GM23338 (cell line): ENCODE data around the gene CTDSPL. TPM values are rescaled to one million over a fixed set of nuclear protein-coding genes. Genes with fewer than 3 reads are reported as not detected.

ENCODE experiments used
- ATAC-seq: fragments of 200-7000 bp; cut with Tn5 transposase; 3 replicates; pipeline ENCODE4 v1.9.1; 2020
- DNase-seq: peaks from one replicate; pipeline ENCODE4 v3.0.0-alpha.2; 2015; ENCODE audit warnings: low spot score
- H2AFZ ChIP-seq: fragments of 200-600 bp; sonication (generic); 2 replicates; pipeline ENCODE4 v1.8.0; 2016; ENCODE audit warnings: antibody characterized with exemption, mild to moderate bottlenecking, moderate library complexity
- H3F3A ChIP-seq: fragments of 200-600 bp; sonication (generic); replicated peaks from 2 replicates; pipeline ENCODE4 v1.8.0; 2017; ENCODE audit warnings: antibody characterized with exemption, mixed run types, low read depth
- H3K27ac ChIP-seq: fragments of 200-600 bp; sonication (generic); 2 replicates; pipeline ENCODE4 v1.6.1; 2016; ENCODE audit warnings: low read depth
- H3K27me3 ChIP-seq: fragments of 200-600 bp; sonication (generic); 2 replicates; pipeline ENCODE4 v1.8.0; 2016; ENCODE audit warnings: mild to moderate bottlenecking, mixed run types, moderate library complexity; ENCODE audit not compliant: insufficient read depth
- H3K36me3 ChIP-seq: fragments of 200-600 bp; sonication (generic); 2 replicates; pipeline ENCODE4 v1.8.0; 2016; ENCODE audit warnings: mild to moderate bottlenecking; ENCODE audit not compliant: insufficient read depth
- H3K4me1 ChIP-seq: fragments of 200-600 bp; sonication (generic); 2 replicates; pipeline ENCODE4 v1.8.0; 2016; ENCODE audit warnings: mild to moderate bottlenecking, moderate library complexity; ENCODE audit not compliant: insufficient read depth
- H3K4me2 ChIP-seq: fragments of 200-600 bp; sonication (generic); 2 replicates; pipeline ENCODE4 v1.7.1; 2017; ENCODE audit warnings: mixed run types
- H3K4me3 ChIP-seq: fragments of 200-600 bp; sonication (generic); 2 replicates; pipeline ENCODE4 v1.6.1; 2016; ENCODE audit warnings: mixed run types
- H3K79me2 ChIP-seq: fragments of 200-600 bp; sonication (generic); replicated peaks from 2 replicates; pipeline ENCODE4 v1.8.0; 2017; ENCODE audit warnings: mild to moderate bottlenecking; ENCODE audit not compliant: insufficient read depth
- H3K9me2 ChIP-seq: fragments of 200-600 bp; sonication (generic); 2 replicates; pipeline ENCODE4 v1.8.0; 2017; ENCODE audit not compliant: insufficient read depth
- H4K20me1 ChIP-seq: fragments of 200-600 bp; sonication (generic); replicated peaks from 2 replicates; pipeline ENCODE4 v1.8.0; 2017; ENCODE audit warnings: mild to moderate bottlenecking; ENCODE audit not compliant: insufficient read depth
- H3K27ac Mint-ChIP-seq: 2 replicates; pipeline ENCODE4 v1.8.0; 2020; ENCODE audit warnings: inconsistent platforms, mild to moderate bottlenecking, moderate library complexity, mixed read lengths
- H3K27me3 Mint-ChIP-seq: 3 replicates; pipeline ENCODE4 v1.8.0; 2022; ENCODE audit warnings: low read depth, mild to moderate bottlenecking, moderate library complexity, mixed read lengths, inconsistent platforms; ENCODE audit not compliant: insufficient read depth, poor library complexity
- H3K36me3 Mint-ChIP-seq: 3 replicates; pipeline ENCODE4 v1.8.0; 2021; ENCODE audit warnings: low read depth, mild to moderate bottlenecking, inconsistent platforms, moderate library complexity, mixed read lengths
- H3K4me1 Mint-ChIP-seq: 3 replicates; pipeline ENCODE4 v1.8.0; 2020; ENCODE audit warnings: mild to moderate bottlenecking, inconsistent platforms, mixed read lengths
- H3K4me3 Mint-ChIP-seq: 3 replicates; pipeline ENCODE4 v1.8.0; 2021; ENCODE audit warnings: moderate library complexity, mild to moderate bottlenecking, inconsistent platforms, mixed read lengths
- H3K9me3 Mint-ChIP-seq: 3 replicates; pipeline ENCODE4 v1.8.0; 2020; ENCODE audit warnings: moderate library complexity, mild to moderate bottlenecking, inconsistent platforms, mixed read lengths
- CREB1 ChIP-seq: fragments of 250-450 bp; sonication (Bioruptor Pico); IDR thresholded peaks from 2 replicates; pipeline ENCODE4 v1.5.0; 2020; ENCODE audit warnings: low read depth, mild to moderate bottlenecking, moderate library complexity
- CTCF ChIP-seq, 2 experiments: fragments of 200-600 bp in 1 of 2; sonication (generic) in 1 of 2; conservative IDR thresholded peaks; 2 replicates each; pipeline versions ENCODE4 v1.5.1 to v1.6.1; 2016 to 2017; ENCODE audit warnings: antibody characterized with exemption in 2 of 2, low read depth in 2 of 2, mild to moderate bottlenecking in 2 of 2, moderate library complexity in 1 of 2
- EZH2 ChIP-seq: fragments of 200-600 bp; sonication (generic); IDR thresholded peaks from one replicate; pipeline ENCODE4 v1.8.0; 2017; ENCODE audit warnings: antibody characterized with exemption, mild to moderate bottlenecking, low read depth; ENCODE audit not compliant: unreplicated experiment
- EZH2phosphoT487 ChIP-seq: fragments of 200-600 bp; sonication (generic); IDR thresholded peaks from one replicate; pipeline ENCODE4 v1.8.1; 2018; ENCODE audit warnings: antibody characterized with exemption; ENCODE audit not compliant: unreplicated experiment
- JUNB ChIP-seq: IDR thresholded peaks from one replicate; pipeline ENCODE4 v1.6.1; 2016; ENCODE audit warnings: antibody characterized with exemption; ENCODE audit not compliant: unreplicated experiment
- NANOG ChIP-seq: IDR thresholded peaks from 2 replicates; pipeline ENCODE4 v1.6.1; 2016; ENCODE audit warnings: antibody characterized with exemption, borderline replicate concordance
- POLR2AphosphoS5 ChIP-seq: IDR thresholded peaks from 2 replicates; pipeline ENCODE4 v1.6.1; 2016; ENCODE audit warnings: antibody characterized with exemption, low read depth
- REST ChIP-seq: IDR thresholded peaks from one replicate; pipeline ENCODE4 v1.6.1; 2018; ENCODE audit warnings: antibody characterized with exemption; ENCODE audit not compliant: unreplicated experiment
- STAT1 ChIP-seq: IDR thresholded peaks from one replicate; pipeline ENCODE4 v1.6.1; 2016; ENCODE audit warnings: antibody characterized with exemption; ENCODE audit not compliant: unreplicated experiment
- ZNF114 ChIP-seq: fragments of 250-450 bp; sonication (Bioruptor Pico); IDR thresholded peaks from 2 replicates; pipeline ENCODE4 v1.5.0; 2020; ENCODE audit warnings: mild to moderate bottlenecking, moderate library complexity
- ZNF331 ChIP-seq: fragments of 250-450 bp; sonication (Bioruptor Pico); IDR thresholded peaks from 2 replicates; pipeline ENCODE4 v1.5.0; 2020; ENCODE audit warnings: low read depth, mild to moderate bottlenecking, moderate library complexity
- polyA plus RNA-seq: library from polyadenylated mRNA; unstranded; fragments of >200 nt; fragmentation: Nextera tagmentation; extraction: Ambion mirVana; gene quantifications from 2 replicates; pipeline ENCODE4 v1.2.1, GENCODE V29; 2016
- total RNA-seq: library from RNA; depleted of rRNA; stranded (reverse); fragments of >200 nt; shearing (Covaris generic); gene quantifications from 2 replicates; pipeline ENCODE4 v1.2.3, GENCODE V29; 2014
- TF ChIP-seq, protein P1 (sequence below): IDR thresholded peaks from 2 replicates; pipeline ENCODE4 v1.6.1; 2016; ENCODE audit warnings: antibody characterized with exemption
- TF ChIP-seq, protein P2 (sequence below): fragments of 250-450 bp; sonication (Bioruptor Pico); IDR thresholded peaks from 2 replicates; pipeline ENCODE4 v1.5.0; 2020; ENCODE audit warnings: mild to moderate bottlenecking, moderate library complexity

CTDSPL gene
- total and polyA plus RNA-seq, 2 experiments from 2014 or later = 23.2 to 42.0 TPM

- H2AFZ ChIP-seq = no peak overlapping the region
- H3F3A ChIP-seq = no peaks in the 10 kb centered on the region
- no peaks in the 10 kb centered on the region for H3K9me2 ChIP-seq
- TF ChIP-seq CREB1 (CRISPR knock-in tag) = no peak
- no peak for TF ChIP-seq ZNF331 (CRISPR knock-in tag)
- no peak for TF ChIP-seq POLR2AphosphoS5
- TF ChIP-seq, protein P1, sequence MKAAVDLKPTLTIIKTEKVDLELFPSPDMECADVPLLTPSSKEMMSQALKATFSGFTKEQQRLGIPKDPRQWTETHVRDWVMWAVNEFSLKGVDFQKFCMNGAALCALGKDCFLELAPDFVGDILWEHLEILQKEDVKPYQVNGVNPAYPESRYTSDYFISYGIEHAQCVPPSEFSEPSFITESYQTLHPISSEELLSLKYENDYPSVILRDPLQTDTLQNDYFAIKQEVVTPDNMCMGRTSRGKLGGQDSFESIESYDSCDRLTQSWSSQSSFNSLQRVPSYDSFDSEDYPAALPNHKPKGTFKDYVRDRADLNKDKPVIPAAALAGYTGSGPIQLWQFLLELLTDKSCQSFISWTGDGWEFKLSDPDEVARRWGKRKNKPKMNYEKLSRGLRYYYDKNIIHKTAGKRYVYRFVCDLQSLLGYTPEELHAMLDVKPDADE = no peak
- TF ChIP-seq EZH2 = no peak
- TF ChIP-seq ZNF114 (CRISPR knock-in tag) = no peak
- TF ChIP-seq NANOG = no peak
- TF ChIP-seq EZH2phosphoT487 = no peak
- TF ChIP-seq JUNB = no peak
- no peak for TF ChIP-seq STAT1
- TF ChIP-seq, protein P2, sequence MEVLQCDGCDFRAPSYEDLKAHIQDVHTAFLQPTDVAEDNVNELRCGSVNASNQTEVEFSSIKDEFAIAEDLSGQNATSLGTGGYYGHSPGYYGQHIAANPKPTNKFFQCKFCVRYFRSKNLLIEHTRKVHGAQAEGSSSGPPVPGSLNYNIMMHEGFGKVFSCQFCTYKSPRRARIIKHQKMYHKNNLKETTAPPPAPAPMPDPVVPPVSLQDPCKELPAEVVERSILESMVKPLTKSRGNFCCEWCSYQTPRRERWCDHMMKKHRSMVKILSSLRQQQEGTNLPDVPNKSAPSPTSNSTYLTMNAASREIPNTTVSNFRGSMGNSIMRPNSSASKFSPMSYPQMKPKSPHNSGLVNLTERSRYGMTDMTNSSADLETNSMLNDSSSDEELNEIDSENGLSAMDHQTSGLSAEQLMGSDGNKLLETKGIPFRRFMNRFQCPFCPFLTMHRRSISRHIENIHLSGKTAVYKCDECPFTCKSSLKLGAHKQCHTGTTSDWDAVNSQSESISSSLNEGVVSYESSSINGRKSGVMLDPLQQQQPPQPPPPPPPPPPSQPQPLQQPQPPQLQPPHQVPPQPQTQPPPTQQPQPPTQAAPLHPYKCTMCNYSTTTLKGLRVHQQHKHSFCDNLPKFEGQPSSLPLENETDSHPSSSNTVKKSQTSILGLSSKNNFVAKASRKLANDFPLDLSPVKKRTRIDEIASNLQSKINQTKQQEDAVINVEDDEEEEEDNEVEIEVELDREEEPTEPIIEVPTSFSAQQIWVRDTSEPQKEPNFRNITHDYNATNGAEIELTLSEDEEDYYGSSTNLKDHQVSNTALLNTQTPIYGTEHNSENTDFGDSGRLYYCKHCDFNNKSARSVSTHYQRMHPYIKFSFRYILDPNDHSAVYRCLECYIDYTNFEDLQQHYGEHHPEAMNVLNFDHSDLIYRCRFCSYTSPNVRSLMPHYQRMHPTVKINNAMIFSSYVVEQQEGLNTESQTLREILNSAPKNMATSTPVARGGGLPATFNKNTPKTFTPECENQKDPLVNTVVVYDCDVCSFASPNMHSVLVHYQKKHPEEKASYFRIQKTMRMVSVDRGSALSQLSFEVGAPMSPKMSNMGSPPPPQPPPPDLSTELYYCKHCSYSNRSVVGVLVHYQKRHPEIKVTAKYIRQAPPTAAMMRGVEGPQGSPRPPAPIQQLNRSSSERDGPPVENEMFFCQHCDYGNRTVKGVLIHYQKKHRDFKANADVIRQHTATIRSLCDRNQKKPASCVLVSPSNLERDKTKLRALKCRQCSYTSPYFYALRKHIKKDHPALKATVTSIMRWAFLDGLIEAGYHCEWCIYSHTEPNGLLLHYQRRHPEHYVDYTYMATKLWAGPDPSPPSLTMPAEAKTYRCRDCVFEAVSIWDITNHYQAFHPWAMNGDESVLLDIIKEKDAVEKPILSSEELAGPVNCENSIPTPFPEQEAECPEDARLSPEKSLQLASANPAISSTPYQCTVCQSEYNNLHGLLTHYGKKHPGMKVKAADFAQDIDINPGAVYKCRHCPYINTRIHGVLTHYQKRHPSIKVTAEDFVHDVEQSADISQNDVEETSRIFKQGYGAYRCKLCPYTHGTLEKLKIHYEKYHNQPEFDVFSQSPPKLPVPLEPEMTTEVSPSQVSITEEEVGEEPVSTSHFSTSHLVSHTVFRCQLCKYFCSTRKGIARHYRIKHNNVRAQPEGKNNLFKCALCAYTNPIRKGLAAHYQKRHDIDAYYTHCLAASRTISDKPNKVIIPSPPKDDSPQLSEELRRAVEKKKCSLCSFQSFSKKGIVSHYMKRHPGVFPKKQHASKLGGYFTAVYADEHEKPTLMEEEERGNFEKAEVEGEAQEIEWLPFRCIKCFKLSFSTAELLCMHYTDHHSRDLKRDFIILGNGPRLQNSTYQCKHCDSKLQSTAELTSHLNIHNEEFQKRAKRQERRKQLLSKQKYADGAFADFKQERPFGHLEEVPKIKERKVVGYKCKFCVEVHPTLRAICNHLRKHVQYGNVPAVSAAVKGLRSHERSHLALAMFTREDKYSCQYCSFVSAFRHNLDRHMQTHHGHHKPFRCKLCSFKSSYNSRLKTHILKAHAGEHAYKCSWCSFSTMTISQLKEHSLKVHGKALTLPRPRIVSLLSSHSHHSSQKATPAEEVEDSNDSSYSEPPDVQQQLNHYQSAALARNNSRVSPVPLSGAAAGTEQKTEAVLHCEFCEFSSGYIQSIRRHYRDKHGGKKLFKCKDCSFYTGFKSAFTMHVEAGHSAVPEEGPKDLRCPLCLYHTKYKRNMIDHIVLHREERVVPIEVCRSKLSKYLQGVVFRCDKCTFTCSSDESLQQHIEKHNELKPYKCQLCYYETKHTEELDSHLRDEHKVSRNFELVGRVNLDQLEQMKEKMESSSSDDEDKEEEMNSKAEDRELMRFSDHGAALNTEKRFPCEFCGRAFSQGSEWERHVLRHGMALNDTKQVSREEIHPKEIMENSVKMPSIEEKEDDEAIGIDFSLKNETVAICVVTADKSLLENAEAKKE (CRISPR knock-in tag) = no peak
- no peak for TF ChIP-seq CTCF (conservative IDR thresholded peaks at IDR 0.05; ENCODE audit: low read depth in 2 of 2)
- TF ChIP-seq REST = no peak
- H3K4me2 ChIP-seq = no peak overlapping the region
- DNase-seq = no peak
- Mint-ChIP-seq H3K27ac (no peak overlapping the region), H3K4me3 (no peak overlapping the region), H3K27me3 (peaks cover 15% of the 10 kb centered on the region), H3K4me1 (peaks cover 4% of the 10 kb centered on the region), H3K36me3 (peaks cover 21% of the 10 kb centered on the region), H3K9me3 (no peaks in the 10 kb centered on the region)
- no peaks in the 10 kb centered on the region; the same call in 1 of the 2 replicates for H3K79me2 ChIP-seq
- ATAC-seq = no peak
- peaks cover 3% of the 10 kb centered on the region; the same call in 1 of the 2 replicates for H4K20me1 ChIP-seq
- H3K27ac ChIP-seq = no peak overlapping the region
- H3K27me3 ChIP-seq = no peaks in the 10 kb centered on the region
- no peak overlapping the region for H3K4me3 ChIP-seq
- H3K4me1 ChIP-seq = no peaks in the 10 kb centered on the region
- H3K36me3 ChIP-seq = 0 out of 2 replicates have a peak, but pooled peaks cover 3% of the 10 kb centered on the region
Observed at GRCh38 chr3:38019658-38020341, 158.1 kb downstream of the CTDSPL start.
